Stimulated activated CD4-positive, alpha-beta T cell treated with anti-CD3 and anti-CD28 coated beads, Interleukin-12 subunit alpha, Interleukin-12 subunit beta, amount 100 ng/mL, for 24 hours (primary cell): ENCODE results near the gene PRKCQ.
A peak's percentile ranks its signal among the peaks of the same experiment; 100 is the strongest.
"Not testable (repeated sequence)": the region's sequence is repeated elsewhere in the genome, so short reads cannot be mapped to it uniquely, and the experiment has no call there.

Experiments used
- DNase-seq, 2 experiments: peaks; one replicate each; pipeline ENCODE4 v3.0.0-alpha.2; 2020; ENCODE audit warnings: low read depth in 2 of 2

Gene PRKCQ

DNA sequence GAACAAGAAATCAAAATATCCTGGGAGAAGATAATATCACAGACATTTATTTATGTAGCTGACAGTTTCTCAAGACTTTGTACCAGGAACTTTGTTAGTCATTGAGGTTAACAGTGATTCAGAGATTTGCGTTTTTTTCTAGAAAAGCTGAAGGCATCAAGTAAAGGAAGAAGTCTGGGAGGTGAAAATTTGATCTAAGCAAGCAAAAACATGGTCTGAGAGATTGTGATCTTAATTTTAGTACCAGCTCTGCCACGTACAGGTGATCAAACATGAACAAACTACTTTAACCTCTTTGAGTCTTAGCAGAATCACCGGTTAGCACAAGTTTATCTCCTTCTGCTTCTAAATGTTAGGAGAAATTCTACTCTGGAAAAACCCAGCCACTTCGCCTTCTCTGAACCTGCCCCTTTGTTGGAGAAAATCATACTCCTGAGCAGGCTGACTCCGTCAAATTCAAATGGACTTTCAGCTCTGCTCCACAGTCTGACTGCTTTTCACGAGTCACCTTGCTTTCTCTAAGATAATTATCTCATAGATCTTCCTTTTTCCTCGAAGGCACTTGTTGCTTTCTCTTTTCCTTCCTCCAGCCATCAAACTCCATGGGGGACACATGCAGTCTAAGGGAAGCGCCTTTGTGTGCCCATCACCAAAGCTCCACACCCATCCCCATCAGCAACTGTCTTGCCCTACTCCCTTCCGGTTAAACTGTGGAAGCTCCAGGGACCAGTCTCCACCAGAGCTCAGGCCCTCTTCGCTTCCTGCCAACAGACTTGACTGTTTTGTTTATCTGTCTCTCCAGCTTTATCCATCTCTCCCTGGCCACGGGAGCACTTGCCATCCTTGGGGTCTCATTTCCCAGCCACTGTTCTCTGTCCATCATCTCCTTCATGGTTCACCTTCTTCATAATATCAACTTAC, 86.3 kb downstream of the PRKCQ start:
- DNase-seq = no peak

DNA sequence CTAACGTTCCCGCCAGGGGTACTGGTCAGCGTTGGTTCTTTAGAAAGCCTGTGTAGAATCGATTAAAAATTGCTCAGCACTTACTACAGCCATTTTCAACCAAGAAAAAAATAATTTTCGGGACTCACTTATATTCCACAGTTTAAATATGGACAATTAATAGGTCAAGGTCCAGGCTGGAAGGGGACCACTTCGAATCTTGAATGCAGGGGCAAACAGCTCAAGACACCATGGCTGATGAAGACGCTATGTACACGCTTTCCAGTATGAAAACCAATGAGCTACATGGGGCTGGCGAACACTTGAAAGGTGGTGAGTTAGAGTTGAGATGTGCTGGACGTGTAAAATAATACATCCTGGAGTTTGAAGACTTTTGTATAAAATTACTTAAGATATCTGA, 87.2 kb downstream of the PRKCQ start:
- DNase-seq = no peak

DNA sequence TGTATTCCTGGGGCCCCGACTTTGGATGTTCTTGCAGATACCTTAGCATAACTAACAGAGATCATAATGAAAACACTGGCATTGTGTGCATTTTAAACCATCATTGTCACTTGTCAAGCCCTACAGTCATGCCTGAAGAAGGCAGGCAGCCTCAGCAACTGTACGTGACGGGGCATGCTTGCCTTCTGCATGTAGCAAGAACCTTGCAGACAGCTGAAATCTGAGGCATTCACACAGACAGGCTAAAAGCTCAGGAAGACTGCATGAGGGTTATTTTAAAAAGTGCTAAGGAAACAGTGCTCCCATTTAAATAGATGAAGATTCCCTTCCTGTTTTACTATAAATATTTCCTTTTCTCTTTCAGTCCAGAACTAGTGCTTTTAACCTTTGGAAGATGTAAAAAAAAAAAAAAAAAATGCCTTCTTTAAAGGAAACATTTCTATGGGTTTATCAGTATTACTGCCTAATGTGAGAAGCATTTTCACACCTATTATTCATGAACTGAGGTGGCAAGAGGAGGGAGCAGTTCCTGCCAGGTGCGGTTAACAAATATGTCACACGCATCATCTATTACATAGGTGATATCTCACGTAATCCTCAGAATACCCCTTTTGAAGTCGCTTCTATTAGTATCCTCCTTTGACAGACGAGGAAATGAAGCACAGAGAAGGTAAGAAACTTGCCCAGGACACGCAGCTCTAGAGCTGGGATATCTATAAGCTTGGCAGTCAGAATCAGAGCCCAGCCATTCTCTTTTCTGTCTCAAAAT, 88.1 kb downstream of the PRKCQ start:
- DNase-seq = no peak

DNA sequence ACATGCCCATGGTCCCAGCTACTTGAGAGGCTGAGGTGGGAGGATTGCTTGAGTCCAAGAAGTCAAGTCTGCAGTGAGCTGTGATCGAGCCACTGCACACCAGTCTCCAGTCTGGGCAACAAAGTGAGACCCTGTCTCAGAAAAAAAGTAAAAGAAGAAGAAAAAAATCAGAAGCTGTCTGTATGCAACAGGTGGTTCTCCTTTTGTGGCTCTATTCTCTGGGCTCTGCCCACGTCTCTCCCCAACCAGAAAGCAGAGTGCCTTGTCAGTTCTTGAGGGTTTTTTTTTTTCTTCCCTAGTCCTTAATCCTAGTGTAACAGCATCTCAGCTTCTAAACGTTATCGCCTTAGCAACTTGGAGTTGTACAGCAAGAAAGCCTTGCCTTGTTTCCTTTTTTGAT, 89.5 kb downstream of the PRKCQ start:
- DNase-seq = no peak

DNA sequence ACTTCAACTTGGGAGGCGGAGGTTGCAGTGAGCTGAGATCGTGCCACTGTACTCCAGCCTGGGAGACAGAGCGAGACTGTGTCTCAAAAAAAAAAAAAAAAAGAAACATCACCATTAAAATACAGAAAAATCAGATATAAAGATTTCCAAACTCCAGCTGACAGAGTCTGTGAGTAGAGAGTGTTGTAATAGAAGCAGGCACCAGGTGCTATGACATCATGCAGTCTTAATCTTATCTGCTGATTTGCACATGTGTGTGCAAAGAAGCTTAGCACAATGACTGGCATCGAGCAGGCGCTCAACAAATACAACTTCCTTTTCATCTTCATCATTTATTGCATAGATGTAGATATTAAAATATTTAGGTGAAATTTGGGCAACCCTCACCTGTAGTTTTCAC, 92.2 kb downstream of the PRKCQ start:
- no peak for DNase-seq

DNA sequence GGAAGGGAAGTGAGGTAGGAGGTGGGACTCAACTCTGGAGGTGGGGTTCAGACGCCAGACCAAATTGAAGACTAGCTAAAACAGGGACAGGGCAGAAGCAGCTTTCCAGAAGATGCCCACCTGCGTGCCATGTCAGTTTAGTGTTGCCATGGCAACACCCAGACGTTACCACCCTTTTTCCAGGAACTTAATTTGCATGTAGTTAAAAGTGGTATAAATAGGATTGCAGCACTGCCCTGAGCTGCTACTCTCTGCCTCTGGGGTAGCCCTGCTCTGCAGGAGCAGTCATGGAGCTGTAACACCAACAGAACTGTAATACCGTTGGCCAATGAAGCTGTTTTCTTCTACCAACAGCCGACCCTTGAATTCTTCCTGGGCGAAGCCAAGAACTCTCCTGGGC, 93.8 kb downstream of the PRKCQ start:
- no peak for DNase-seq

DNA sequence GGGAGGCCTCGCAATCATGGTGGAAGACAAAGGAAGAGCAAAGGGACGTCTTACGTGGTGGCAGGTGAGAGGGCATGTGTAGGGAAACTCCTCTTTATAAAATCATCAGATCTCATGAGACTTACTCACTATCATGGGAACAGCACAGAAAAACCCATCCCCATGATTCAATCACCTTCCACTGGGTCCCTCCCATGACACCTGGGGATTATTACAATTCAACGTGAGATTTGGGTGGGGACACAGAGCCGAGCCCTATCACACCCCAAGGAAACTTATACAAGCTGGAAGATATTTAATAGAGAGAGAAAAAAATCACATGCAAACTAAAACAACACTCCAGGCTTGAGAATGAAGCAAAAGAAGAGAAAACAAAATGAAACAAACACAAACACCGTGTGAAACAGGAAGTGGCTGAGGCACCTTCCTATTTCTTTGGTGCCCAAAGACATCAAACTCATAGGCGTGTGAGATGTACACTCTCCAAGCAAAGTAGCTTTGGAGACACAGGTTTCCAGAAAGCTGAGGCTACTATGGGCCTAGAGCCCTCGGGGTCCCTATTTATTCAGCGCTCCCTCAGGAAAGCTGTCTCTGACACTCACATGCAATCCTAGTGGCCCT, 97.2 kb downstream of the PRKCQ start:
- DNase-seq = no peak

DNA sequence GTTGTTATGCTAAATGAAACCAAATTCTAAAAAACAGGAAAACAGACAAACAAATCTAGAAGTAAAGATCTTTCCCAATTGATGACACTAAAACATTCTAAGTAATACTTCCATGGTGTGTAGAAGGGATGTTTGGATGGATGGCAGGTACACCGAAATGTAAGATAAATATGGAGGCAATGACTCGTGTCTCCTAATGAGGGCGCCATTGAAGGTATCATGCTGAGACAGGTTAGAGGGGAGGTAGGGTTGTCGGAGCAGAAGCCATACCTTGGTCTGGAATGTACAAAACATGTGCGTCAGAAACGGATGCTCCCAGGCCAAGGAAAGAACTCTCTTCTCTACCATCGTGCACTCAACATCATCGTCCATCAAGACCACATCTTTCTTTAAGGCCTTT, 101.4 kb downstream of the PRKCQ start:
- no peak for DNase-seq

DNA sequence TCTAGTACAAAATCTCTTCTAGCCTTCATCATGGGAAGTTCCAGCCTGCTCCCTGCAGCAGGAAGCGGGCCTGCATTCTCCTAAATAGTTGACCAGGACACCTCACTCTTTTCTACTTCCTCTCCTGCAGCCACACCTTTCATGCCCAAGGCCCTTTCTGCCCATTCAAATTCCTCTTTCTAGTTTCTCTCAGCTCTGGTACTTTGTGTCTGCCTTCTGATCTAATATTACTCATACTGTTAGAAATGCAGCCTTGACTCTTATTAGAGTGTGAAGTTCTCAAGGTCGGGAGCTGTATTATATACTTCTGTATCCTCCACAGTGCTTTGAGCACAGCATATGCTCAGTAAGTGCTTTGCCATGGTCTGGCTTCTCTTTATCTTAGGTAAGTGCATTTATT, 103.1 kb downstream of the PRKCQ start:
- DNase-seq = no peak

DNA sequence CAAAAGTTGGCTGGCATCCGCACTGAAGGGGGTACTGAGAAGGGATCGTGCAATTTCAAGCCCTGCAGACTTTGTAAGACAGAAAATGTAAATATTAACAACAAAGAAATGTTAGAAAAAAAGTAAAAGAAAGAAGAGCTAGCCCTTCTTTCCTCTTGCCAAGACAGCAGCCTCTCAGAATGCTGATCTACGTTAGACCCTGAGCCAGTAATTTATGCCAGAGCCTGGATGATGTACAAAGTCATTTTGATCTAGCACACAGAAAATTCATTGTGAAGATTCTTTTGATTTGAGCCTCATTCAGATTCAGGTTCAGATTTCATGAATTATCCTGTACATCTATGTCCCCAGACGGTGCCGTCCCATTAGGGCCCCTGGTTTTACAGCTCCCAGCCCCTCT, 105.2 kb downstream of the PRKCQ start:
- DNase-seq = no peak

DNA sequence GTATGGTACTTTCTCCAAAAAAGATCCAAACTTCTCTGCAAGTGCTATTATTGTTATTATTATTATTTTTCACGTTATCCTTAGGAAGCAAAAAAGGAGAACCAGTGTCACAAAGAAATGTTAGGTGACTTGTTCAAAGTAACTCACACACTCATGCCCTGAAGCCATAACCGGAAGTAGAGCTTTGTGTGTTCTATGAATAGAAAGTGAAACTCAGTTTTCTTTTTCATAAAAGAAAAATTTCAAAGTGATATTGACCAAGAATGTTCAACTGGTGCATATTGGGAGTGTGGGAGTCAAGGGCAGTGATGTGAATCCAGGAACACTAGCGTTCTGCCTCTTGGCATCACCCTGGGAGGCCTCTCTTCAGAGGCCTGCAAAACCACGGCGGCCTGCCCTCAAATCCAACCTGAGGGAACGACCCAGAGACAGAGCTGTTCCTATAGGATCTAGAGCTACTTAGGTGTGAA, 106.1 kb downstream of the PRKCQ start:
- DNase-seq = no peak

DNA sequence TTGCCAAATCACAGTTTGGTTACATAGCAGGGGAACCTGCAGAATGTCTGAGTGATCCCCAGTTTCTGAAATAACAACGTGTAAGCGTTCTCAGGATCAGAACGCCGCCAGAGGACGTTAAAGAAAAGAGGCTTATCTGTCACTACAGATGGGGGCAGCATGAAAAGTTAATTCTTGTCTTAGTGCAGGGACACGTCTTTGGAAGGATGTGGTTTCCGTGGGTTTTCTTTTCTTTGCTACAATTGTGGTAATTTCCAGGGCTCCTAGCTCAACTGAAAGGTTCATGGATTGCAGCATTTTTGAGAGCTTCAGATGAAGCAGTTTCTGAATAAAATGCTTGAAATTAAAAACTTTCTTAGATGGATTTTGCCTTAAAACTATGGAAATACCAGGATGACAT, 106.6 kb downstream of the PRKCQ start:
- no peak for DNase-seq

DNA sequence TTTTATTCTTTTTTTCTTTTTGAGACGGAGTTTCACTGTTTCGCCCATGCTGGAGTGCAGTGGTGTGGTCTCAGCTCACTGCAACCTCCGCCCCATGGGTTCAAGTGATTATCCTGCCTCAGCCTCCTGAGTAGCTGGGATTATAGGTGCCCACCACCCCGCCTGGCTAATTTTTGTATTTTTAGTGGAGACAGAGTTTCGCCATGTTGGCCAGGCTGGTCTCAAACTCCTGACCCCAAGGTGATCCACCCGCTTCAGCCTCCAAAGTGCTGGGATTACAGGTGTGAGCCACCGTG, 107.4 kb downstream of the PRKCQ start:
- DNase-seq = not testable (repeated sequence)

DNA sequence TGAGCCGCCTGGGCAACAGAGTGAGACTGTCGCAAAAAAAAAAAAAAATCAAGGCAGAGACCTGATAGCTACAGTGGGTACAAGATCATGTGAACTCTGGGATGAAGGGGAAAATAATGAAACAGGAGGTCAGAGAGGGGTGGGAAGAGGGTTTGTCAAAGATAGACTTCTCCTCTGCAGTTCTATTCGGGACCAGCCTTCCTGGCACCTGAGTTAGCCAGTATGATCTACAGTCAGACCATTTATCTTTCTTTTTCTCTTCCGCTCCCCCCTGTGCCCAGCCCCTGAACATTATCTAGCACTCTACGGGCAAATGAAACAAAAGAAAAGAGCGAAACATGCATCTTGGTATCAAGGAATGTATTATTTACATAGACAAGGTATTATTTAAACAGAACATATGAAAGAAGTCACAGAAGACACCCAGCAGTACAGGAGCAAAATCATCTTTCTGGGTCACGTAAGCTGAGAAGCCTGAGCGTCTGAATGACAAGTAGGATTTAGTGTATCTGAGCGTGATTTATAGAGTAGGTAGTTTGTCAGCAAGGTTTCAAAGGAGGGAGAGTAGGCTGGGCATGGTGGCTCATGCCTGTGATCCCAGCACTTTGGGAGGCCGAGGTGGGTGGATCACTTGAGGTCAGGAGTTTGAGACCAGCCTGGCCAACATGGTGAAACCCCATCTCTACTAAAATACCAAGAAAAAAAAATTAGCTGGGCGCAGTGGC, 109.0 kb downstream of the PRKCQ start:
- no peak for DNase-seq

DNA sequence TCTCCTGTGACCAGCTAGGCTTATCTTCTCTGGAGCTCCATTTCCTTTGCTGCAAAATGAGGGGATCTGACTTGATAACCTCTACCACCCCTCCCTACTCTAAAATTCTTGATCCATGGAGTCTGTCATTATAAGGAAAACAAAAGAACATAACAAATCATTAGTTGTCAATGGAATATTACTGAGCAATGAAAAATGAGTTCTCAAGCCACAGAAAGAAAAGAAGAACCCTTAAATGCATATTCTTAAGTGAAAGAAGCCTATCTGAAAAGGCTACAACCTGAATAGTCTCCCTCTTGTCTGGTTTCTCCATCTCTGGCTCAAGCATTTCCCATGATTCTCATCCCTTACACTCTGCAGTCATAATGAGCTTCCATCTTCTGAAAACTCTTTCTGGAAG, 110.4 kb downstream of the PRKCQ start:
- no peak for DNase-seq

DNA sequence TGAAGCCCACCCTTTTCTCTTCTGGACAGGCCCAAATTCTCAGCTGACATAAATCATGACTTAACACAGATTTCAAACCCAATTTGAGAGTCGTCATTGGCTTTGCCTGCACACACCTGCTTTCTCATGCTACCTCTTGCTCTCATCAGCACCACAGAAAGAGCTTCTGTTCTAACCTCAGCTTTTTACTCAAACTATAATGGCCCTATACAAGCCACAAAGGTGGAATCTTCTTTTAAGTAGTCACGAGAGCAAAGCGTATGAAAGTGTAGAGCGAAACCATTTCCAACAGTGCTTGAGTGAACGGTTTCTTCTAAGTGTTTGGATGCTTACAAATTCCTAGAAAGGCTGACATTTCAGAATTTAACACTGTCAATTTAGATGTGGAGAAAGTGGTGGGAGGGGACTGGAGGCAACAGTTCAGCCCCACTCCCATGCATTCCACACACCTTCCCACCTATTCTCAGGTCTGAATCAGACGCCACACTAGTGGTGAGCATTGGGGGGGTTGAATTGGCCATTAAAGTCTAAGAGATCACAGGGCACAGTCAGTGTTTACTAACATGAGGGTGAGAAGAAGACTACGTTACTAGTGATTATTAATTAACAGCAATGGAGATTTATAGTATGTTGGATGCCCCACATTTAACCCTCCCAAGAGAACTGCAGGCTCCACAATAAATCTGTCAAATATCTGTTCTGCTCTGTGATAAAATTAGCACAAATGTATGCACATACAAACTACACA, 114.0 kb downstream of the PRKCQ start:
- peak in 1 of 2 experiments; percentile 12 for DNase-seq

DNA sequence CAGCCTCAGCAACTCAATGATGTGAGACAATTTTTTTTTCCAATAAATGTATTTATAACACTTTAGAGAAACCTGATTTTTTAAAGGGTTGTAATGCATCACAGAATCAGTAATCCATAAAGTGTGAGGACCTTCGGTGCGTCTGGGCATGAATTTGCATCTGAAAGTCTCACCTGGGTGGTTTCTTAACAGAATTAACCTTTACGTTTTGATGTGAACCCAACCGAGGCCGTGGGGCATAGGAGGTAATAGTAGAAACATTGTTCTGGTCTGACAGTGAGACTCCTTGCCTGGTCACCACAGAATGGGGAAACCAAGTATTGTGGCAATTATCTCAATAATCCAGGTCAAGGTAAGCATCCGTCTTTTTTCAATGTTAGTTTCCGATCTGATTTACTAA, 114.6 kb downstream of the PRKCQ start:
- DNase-seq = no peak

DNA sequence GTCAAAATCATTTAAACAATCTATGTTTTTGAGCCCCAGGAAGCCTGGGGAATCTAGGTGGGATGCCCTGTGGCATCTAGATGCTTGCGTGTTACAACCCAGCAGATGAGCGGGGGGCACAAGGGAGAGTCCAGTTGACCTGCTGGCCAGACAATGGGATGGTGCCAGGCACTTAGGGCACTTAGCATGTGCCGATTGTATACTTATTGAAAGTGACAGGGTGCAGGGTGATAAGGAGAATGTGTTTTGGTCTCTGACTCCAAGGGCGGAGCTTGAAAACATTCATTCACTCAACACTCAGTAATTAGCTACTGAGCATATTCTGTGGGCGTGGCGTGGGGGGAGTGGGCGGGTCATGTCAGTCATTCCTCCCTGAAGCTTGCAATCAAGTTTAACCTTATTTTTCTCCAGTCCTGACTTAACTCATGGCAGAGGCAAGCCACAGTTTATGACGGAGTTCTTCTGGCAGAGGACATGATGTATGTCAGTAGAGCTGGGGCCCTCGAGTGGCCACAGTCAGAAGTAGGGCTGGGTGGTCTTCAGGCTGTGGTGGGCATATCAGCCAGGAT, 115.1 kb downstream of the PRKCQ start:
- DNase-seq = no peak

DNA sequence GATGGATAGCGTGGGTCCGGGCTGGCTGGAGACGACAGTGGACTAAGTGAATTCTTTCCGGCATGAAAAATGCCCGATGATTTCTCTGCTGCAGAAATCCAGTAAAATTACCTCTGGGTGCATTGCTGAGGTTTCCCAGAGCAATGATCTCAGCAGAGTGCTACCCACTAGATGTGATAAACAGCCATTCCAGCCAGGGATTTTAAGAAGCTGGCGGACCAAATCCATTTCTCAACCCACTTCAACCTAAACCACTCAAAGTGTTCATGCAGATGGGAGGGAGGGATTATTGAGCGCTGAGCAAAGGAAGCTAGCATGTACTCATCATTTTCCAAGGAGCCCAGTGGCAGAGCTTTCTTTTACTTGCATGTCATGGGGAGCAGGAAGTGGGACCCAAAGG, 116.7 kb downstream of the PRKCQ start:
- no peak for DNase-seq

DNA sequence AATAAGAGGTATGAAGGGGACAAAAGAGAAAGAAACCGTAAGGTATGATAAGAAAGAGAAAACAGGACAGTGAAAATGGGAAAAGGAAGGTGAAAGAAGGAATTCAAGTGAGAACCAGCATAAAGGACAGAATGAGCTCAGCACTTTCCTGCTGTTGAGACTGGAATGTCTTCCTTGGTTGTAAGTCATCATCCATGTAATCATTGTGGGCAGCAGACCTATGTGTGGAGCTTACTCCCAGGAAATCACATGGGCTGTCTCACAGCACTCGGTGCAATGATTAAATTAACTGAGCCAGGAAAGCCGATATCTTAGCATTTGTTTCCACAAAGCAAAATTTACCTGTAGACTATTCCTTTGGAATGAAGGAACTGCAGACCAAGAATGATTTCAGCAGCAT, 118.1 kb downstream of the PRKCQ start:
- DNase-seq = no peak

DNA sequence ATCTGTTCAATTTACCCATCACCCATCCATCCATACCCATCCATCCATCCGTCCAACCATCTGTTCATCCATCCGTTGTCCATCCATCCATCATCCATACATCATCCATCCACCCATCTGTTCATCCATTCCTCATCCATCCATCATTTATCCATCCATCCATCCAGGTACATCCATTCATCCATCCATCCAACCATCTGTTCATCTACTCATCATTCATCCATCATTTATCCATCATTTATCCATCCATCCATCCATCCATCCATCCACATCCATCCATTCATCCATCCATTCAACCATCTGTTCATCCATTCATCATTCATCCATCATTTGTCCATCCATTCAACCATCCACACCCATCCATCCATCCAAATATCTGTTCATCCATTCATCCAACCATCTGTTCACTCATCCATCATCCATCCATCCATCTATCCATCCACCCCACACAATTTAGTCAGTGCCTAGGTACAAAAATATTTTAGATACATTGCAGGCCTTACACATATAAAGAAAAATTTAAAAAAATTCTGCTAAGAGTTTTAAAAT, 119.1 kb downstream of the PRKCQ start:
- no peak for DNase-seq
